OCI-LY7 (cell line): ENCODE results near the gene LAGE3. TPM values are rescaled to one million over a fixed set of nuclear protein-coding genes. Genes with fewer than 3 reads are reported as not detected.

Experiments used
- BruUV-seq: library from RNA; stranded (reverse); fragments of 400-500 nt; replicated peaks from 2 replicates; lab custom pipeline; 2021; lab: Mats Ljungman, UMichigan
- CTCF ChIA-PET: fragments of 300-600 bp; sonication (Branson Sonifier 250); formaldehyde crosslinking; loops from one replicate; lab custom pipeline; 2022; ENCODE audit warnings: antibody characterized with exemption; ENCODE audit not compliant: unreplicated experiment; lab: Charles Lee
- POLR2A ChIA-PET: fragments of 300-600 bp; sonication (Branson Sonifier 250); formaldehyde crosslinking; loops from one replicate; lab custom pipeline; 2022; ENCODE audit warnings: antibody characterized with exemption; lab: Charles Lee
- DNase-seq: peaks from one replicate; pipeline ENCODE4 v3.0.0-alpha.2; 2015; ENCODE audit warnings: low spot score
- H2AFZ ChIP-seq: fragments of 200-600 bp; sonication (generic), shearing (Covaris generic); 2 replicates; pipeline ENCODE4 v1.6.1; 2014; ENCODE audit warnings: mild to moderate bottlenecking, antibody characterized with exemption, low read length, moderate library complexity
- H3K27ac ChIP-seq: fragments of 200-600 bp; sonication (generic); 2 replicates; pipeline ENCODE4 v1.5.1; 2014; ENCODE audit warnings: mixed run types, low read depth, mild to moderate bottlenecking, moderate library complexity, low read length, inconsistent platforms; ENCODE audit not compliant: poor library complexity, severe bottlenecking
- H3K36me3 ChIP-seq: fragments of 200-600 bp; sonication (generic); 2 replicates; pipeline ENCODE4 v1.6.1; 2014; ENCODE audit warnings: mild to moderate bottlenecking, antibody characterized with exemption, low read length, moderate library complexity, mixed read lengths; ENCODE audit not compliant: insufficient read depth
- H3K4me1 ChIP-seq: fragments of 200-600 bp; sonication (generic); 2 replicates; pipeline ENCODE4 v1.5.1; 2014; ENCODE audit warnings: mild to moderate bottlenecking, low read length; ENCODE audit not compliant: insufficient read depth, poor library complexity, severe bottlenecking
- H3K4me2 ChIP-seq: fragments of 200-600 bp; sonication (generic); 2 replicates; pipeline ENCODE4 v1.6.1; 2014; ENCODE audit warnings: mild to moderate bottlenecking, low read length
- H3K4me3 ChIP-seq: fragments of 200-600 bp; sonication (generic); 2 replicates; pipeline ENCODE4 v1.5.1; 2014; ENCODE audit warnings: mild to moderate bottlenecking, low read depth, low read length; ENCODE audit not compliant: poor library complexity, severe bottlenecking
- H3K79me2 ChIP-seq: fragments of 200-600 bp; sonication (generic); 2 replicates; pipeline ENCODE4 v1.6.1; 2016; ENCODE audit warnings: low read depth, mild to moderate bottlenecking, low read length, moderate library complexity, mixed read lengths; ENCODE audit not compliant: insufficient read depth
- H3K9me2 ChIP-seq: fragments of 200-600 bp; sonication (generic); 2 replicates; pipeline ENCODE4 v1.6.1; 2016; ENCODE audit warnings: mild to moderate bottlenecking, low read length, mixed read lengths; ENCODE audit not compliant: insufficient read depth
- H3K9me3 ChIP-seq: fragments of 200-600 bp; sonication (generic); 2 replicates; pipeline ENCODE4 v1.6.1; 2014; ENCODE audit warnings: mild to moderate bottlenecking, mixed run types, low read length, mixed read lengths
- H4K20me1 ChIP-seq: fragments of 200-600 bp; sonication (generic); 2 replicates; pipeline ENCODE4 v1.6.1; 2014; ENCODE audit warnings: mild to moderate bottlenecking, antibody characterized with exemption, low read length, moderate library complexity, mixed read lengths; ENCODE audit not compliant: insufficient read depth
- EZH2phosphoT487 ChIP-seq: fragments of 200-600 bp; sonication (generic); IDR thresholded peaks from 2 replicates; pipeline ENCODE4 v1.6.1; 2018; ENCODE audit warnings: low read depth, borderline replicate concordance, mild to moderate bottlenecking, mixed run types, antibody characterized with exemption, low read length, moderate library complexity, mixed read lengths
- intact Hi-C: fragments of 100-400 bp; cut with micrococcal nuclease; formaldehyde crosslinking; loops from one replicate; pipeline ENCODE4 v1.10.0; 2022; ENCODE audit not compliant: unreplicated experiment
- total RNA-seq, 2 experiments: library from RNA; depleted of rRNA in 1 of 2; stranded (reverse); fragments of >200 nt in 1 of 2; shearing (Covaris generic) in 1 of 2; gene quantifications; 2 replicates each; pipeline ENCODE4 v1.2.3, GENCODE V29; 2014 to 2022
- TF ChIP-seq, protein P1 (sequence below): fragments of 200-600 bp; sonication (generic); conservative IDR thresholded peaks from 2 replicates; pipeline ENCODE4 v1.5.1; 2014; ENCODE audit warnings: mild to moderate bottlenecking, antibody characterized with exemption, low read length, moderate library complexity, mixed read lengths

Gene LAGE3
- total RNA-seq, 2 experiments from 2014 or later: 40.6 to 70.1 TPM

GRCh38 chrX:154457491-154458115 lies 21.5 kb downstream of the LAGE3 start:
- Histone ChIP-seq H3K79me2 (no peaks in the 10 kb centered on the region), H3K9me2 (no peaks in the 10 kb centered on the region), H3K9me3 (no peaks in the 10 kb centered on the region), H3K4me1 (peaks cover 9% of the 10 kb centered on the region), H3K4me3 (peak overlapping the region; percentile 61), H4K20me1 (no peaks in the 10 kb centered on the region), H3K36me3 (no peaks in the 10 kb centered on the region), H3K27ac (no peak overlapping the region), H2AFZ (peak overlapping the region; percentile 61; the same call in 1 of the 2 replicates), H3K4me2 (peak overlapping the region; percentile 64)
- ChIA-PET CTCF (no interaction called here), POLR2A (interaction anchor here (0.7 kb wide), 1 partner anchor 24 kb away, joined by 3 read pairs; no protein-coding TSS in a partner anchor)
- DNase-seq: peak; percentile 60
- no TSS peak for BruUV-seq
- no peak for TF ChIP-seq EZH2phosphoT487
- TF ChIP-seq, protein P1, sequence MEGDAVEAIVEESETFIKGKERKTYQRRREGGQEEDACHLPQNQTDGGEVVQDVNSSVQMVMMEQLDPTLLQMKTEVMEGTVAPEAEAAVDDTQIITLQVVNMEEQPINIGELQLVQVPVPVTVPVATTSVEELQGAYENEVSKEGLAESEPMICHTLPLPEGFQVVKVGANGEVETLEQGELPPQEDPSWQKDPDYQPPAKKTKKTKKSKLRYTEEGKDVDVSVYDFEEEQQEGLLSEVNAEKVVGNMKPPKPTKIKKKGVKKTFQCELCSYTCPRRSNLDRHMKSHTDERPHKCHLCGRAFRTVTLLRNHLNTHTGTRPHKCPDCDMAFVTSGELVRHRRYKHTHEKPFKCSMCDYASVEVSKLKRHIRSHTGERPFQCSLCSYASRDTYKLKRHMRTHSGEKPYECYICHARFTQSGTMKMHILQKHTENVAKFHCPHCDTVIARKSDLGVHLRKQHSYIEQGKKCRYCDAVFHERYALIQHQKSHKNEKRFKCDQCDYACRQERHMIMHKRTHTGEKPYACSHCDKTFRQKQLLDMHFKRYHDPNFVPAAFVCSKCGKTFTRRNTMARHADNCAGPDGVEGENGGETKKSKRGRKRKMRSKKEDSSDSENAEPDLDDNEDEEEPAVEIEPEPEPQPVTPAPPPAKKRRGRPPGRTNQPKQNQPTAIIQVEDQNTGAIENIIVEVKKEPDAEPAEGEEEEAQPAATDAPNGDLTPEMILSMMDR: no peak
- intact Hi-C loops: no loop called here

- POLR2A ChIA-PET: interaction anchor here (0.7 kb wide), 1 partner anchor 26 kb away, joined by 3 read pairs; no protein-coding TSS in a partner anchor
- no peak overlapping the region for H3K27ac ChIP-seq
- no peaks in the 10 kb centered on the region for H3K79me2 ChIP-seq
- no peaks in the 10 kb centered on the region for H3K9me3 ChIP-seq
- H3K4me3 ChIP-seq: no peak overlapping the region
- no peaks in the 10 kb centered on the region for H3K4me1 ChIP-seq
- no peaks in the 10 kb centered on the region for H4K20me1 ChIP-seq
- H2AFZ ChIP-seq: no peak overlapping the region
- no TSS peak for BruUV-seq
- no peaks in the 10 kb centered on the region for H3K36me3 ChIP-seq
- no peaks in the 10 kb centered on the region for H3K9me2 ChIP-seq
- CTCF ChIA-PET: no interaction called here
- no peak for TF ChIP-seq EZH2phosphoT487
- TF ChIP-seq, protein P1: no peak
- DNase-seq: no peak
- intact Hi-C loops: no loop called here
- H3K4me2 ChIP-seq: no peak overlapping the region
These were observed 26.3 kb downstream of the LAGE3 start for GRCh38 chrX:154452823-154453222.

DNA sequence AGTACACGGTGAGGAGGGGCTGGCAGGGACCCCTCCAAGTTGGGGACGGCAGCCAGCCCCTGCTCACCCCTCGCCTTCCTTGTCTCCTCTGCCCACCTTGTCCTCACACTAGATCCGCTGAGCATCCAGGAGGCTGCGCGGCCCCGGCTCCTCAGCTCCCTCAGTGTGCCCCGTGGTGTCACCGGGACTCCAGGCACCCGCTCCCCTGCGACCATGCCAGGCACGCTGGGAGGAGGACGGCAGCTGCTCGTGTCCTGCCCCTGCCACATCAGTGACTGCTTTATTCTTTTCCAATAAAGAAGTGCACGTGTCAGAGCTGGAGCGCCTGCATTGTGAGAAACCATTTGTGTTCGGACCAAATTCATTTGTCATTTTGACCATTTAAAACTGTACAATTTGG lies 28.8 kb downstream of the LAGE3 start:
- H3K36me3 ChIP-seq: no peaks in the 10 kb centered on the region
- POLR2A ChIA-PET: no interaction called here
- no peaks in the 10 kb centered on the region for H4K20me1 ChIP-seq
- CTCF ChIA-PET: no interaction called here
- no peak for DNase-seq
- intact Hi-C loops: no loop called here
- no peak overlapping the region for H3K4me3 ChIP-seq
- no peaks in the 10 kb centered on the region for H3K9me2 ChIP-seq
- no TSS peak for BruUV-seq
- no peaks in the 10 kb centered on the region for H3K9me3 ChIP-seq
- H3K4me2 ChIP-seq: no peak overlapping the region
- no peaks in the 10 kb centered on the region for H3K79me2 ChIP-seq
- no peak overlapping the region for H3K27ac ChIP-seq
- no peak overlapping the region for H2AFZ ChIP-seq
- no peaks in the 10 kb centered on the region for H3K4me1 ChIP-seq
- TF ChIP-seq EZH2phosphoT487: no peak
- TF ChIP-seq, protein P1: no peak
